Measurements from ENCODE around the gene CDKN2B-AS1. TPM values are rescaled to one million over a fixed set of nuclear protein-coding genes. Genes with fewer than 3 reads are reported as not detected.

CDKN2B-AS1 gene
- total RNA-seq, 1 donor from 2014 or later, result 0.36 TPM

DNA sequence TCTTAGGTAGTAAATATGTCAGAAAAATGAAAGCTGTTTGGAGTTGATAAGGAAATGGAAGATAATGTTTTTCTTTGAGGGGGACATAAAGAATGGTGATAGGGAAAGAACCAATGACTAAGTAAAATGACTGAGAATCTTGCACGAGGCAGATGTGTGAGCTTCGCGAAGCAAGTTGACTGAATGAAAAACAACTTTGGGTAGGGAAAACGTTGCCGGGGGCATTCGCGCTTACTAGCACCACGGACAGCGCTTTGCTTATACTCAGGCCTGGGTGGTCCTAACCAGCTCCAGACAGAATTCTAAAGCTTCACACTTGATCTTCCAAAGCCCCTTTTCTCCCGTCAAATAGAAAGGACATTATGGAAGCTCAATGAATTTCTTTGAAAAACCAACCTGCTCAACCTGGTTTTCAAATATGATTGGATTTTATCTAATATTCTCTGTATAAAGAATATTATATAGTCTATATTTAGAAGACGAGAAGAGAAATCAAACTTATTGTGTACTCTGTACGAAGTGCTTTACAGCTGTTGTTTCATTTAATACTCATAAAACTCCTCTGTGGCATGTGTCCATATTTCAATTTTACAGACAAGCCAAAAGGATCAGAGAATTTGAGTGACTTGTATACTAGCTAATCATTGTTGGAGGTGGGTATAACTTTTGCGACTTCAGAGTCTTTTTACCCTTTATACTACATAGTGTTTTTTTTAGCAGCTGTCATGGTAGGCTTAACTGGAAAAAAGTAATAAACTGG lies 16.5 kb downstream of the CDKN2B-AS1 start:
- DNase-seq (ENCODE audit: low spot score), result peak; percentile 70
- Mint-ChIP-seq H3K27ac (ENCODE audit: unreplicated experiment) (no peak overlapping the region), H3K4me3 (ENCODE audit: unreplicated experiment) (no peak overlapping the region), H3K9me3 (ENCODE audit: unreplicated experiment) (no peaks in the 10 kb centered on the region), H3K4me1 (ENCODE audit: unreplicated experiment) (no peaks in the 10 kb centered on the region), H3K36me3 (ENCODE audit: low read depth, unreplicated experiment) (no peaks in the 10 kb centered on the region), H3K27me3 (ENCODE audit: unreplicated experiment) (no peaks in the 10 kb centered on the region)
- TF ChIP-seq, protein P1, sequence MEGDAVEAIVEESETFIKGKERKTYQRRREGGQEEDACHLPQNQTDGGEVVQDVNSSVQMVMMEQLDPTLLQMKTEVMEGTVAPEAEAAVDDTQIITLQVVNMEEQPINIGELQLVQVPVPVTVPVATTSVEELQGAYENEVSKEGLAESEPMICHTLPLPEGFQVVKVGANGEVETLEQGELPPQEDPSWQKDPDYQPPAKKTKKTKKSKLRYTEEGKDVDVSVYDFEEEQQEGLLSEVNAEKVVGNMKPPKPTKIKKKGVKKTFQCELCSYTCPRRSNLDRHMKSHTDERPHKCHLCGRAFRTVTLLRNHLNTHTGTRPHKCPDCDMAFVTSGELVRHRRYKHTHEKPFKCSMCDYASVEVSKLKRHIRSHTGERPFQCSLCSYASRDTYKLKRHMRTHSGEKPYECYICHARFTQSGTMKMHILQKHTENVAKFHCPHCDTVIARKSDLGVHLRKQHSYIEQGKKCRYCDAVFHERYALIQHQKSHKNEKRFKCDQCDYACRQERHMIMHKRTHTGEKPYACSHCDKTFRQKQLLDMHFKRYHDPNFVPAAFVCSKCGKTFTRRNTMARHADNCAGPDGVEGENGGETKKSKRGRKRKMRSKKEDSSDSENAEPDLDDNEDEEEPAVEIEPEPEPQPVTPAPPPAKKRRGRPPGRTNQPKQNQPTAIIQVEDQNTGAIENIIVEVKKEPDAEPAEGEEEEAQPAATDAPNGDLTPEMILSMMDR (IDR thresholded peaks at IDR 0.05; ENCODE audit: unreplicated experiment), result no peak

DNA sequence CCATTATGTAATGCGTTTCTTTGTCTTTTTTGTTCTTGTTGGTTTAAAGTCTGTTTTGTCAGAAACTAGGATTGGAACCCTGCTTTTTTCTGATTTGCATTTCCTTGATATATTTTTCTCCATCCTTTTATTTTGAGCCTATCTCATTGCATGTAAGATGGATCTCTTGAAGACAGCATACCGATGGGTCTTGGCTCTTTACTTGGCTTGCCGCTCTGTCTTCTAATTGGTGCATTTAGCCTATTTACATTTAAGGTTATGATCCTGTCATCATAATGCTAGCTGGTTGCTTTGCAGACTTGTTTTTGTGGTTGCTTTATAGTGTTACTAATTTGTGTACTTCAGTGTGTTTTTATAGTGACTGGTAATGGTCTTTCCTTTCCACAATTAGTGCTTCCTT lies 27.8 kb downstream of the CDKN2B-AS1 start:
- Mint-ChIP-seq H3K36me3 (ENCODE audit: low read depth, unreplicated experiment) (no peaks in the 10 kb centered on the region), H3K9me3 (ENCODE audit: unreplicated experiment) (no peaks in the 10 kb centered on the region), H3K4me1 (ENCODE audit: unreplicated experiment) (peaks cover 5% of the 10 kb centered on the region), H3K4me3 (ENCODE audit: unreplicated experiment) (no peak overlapping the region), H3K27me3 (ENCODE audit: unreplicated experiment) (peaks cover 2% of the 10 kb centered on the region), H3K27ac (ENCODE audit: unreplicated experiment) (no peak overlapping the region)
- TF ChIP-seq, protein P1 (IDR thresholded peaks at IDR 0.05; ENCODE audit: unreplicated experiment), result no peak
- no peak for DNase-seq (ENCODE audit: low spot score)

DNA sequence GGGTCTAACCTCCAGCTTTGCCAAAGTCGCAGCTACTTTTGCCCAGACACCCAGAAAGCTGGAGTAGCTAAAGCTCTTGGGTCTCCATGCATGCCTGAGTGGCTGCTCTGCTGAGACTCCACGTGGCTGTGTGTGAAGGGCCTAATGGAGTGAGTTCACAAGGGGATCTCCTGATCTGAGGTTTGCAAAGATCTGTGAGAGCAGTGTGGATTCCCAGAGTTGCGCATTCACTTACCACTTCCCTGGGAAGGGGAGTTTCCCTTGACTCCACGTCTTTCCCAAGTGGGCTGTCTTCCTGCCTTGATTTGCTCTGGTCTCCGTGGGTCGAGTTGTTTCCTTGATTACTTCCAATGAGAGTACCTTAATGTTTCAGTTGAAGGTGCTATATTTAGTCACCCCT lies 32.1 kb downstream of the CDKN2B-AS1 start:
- Mint-ChIP-seq H3K9me3 (ENCODE audit: unreplicated experiment) (no peaks in the 10 kb centered on the region), H3K36me3 (ENCODE audit: low read depth, unreplicated experiment) (no peaks in the 10 kb centered on the region), H3K4me1 (ENCODE audit: unreplicated experiment) (peaks cover 10% of the 10 kb centered on the region), H3K4me3 (ENCODE audit: unreplicated experiment) (no peak overlapping the region), H3K27me3 (ENCODE audit: unreplicated experiment) (peaks cover 2% of the 10 kb centered on the region), H3K27ac (ENCODE audit: unreplicated experiment) (no peak overlapping the region)
- DNase-seq (ENCODE audit: low spot score), result no peak
- TF ChIP-seq, protein P1 (IDR thresholded peaks at IDR 0.05; ENCODE audit: unreplicated experiment), result no peak

DNA sequence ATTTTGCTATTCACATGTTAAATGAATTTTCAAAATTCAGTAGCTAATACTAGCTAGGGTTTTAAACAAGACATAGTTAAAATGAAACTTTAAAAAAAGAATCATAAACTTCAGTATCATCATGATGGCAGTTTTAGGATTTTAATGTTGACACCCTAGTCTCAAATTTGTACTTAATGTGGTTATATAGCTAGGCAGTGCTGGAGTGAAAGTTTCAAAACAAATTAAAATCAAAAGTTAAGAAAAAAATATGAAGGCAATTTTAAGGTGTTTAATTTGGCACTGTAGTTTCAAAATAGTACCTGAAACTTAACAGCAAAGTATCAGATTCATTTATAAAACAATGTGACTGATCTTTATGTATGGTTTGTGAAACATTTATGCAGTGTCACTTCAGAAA lies 33.8 kb downstream of the CDKN2B-AS1 start:
- Mint-ChIP-seq H3K27me3 (ENCODE audit: unreplicated experiment) (no peaks in the 10 kb centered on the region), H3K36me3 (ENCODE audit: low read depth, unreplicated experiment) (no peaks in the 10 kb centered on the region), H3K27ac (ENCODE audit: unreplicated experiment) (no peak overlapping the region), H3K4me3 (ENCODE audit: unreplicated experiment) (no peak overlapping the region), H3K4me1 (ENCODE audit: unreplicated experiment) (peaks cover 10% of the 10 kb centered on the region), H3K9me3 (ENCODE audit: unreplicated experiment) (no peaks in the 10 kb centered on the region)
- TF ChIP-seq, protein P1 (IDR thresholded peaks at IDR 0.05; ENCODE audit: unreplicated experiment), result no peak
- no peak for DNase-seq (ENCODE audit: low spot score)

GRCh38 chr9:22029231-22029630 lies 34.6 kb downstream of the CDKN2B-AS1 start:
- no peaks in the 10 kb centered on the region for H3K27me3 Mint-ChIP-seq (ENCODE audit: unreplicated experiment)
- peaks cover 10% of the 10 kb centered on the region for H3K4me1 Mint-ChIP-seq (ENCODE audit: unreplicated experiment)
- H3K4me3 Mint-ChIP-seq (ENCODE audit: unreplicated experiment), result no peak overlapping the region
- no peak overlapping the region for H3K27ac Mint-ChIP-seq (ENCODE audit: unreplicated experiment)
- DNase-seq (ENCODE audit: low spot score), result no peak
- H3K9me3 Mint-ChIP-seq (ENCODE audit: unreplicated experiment), result no peaks in the 10 kb centered on the region
- TF ChIP-seq, protein P1 (IDR thresholded peaks at IDR 0.05; ENCODE audit: unreplicated experiment), result no peak
- H3K36me3 Mint-ChIP-seq (ENCODE audit: low read depth, unreplicated experiment), result no peaks in the 10 kb centered on the region

Measured in endothelial cell (in vitro differentiated cells).